Measurements from ENCODE around the gene ABCC11.

GRCh38 chr16:48123104-48123788 lies 124.1 kb downstream of the ABCC11 start:
- no peak for TF ChIP-seq POLR2A (IDR thresholded peaks at IDR 0.05; ENCODE audit: low read length)
- no peak for TF ChIP-seq KDM1A (IDR thresholded peaks at IDR 0.05; ENCODE audit: low read depth)
- peak; percentile 82 to 84; a peak in 3 of 5 replicates for TF ChIP-seq EP300 (IDR thresholded peaks at IDR 0.05)
- TF ChIP-seq ESRRA (IDR thresholded peaks at IDR 0.05; ENCODE audit: borderline replicate concordance, low read length): no peak
- peak; percentile 99 for TF ChIP-seq FOSL2 (IDR thresholded peaks at IDR 0.05)
- TF ChIP-seq FOSL2 (CRISPR knock-in tag; IDR thresholded peaks at IDR 0.05): peak; percentile 99
- TF ChIP-seq CTCF (IDR thresholded peaks at IDR 0.05): no peak
- TF ChIP-seq ZNF302 (CRISPR knock-in tag; IDR thresholded peaks at IDR 0.05): no peak
- no peak for TF ChIP-seq REST (IDR thresholded peaks at IDR 0.05)
- peak; percentile 14 to 39; a peak in 3 of 5 replicates for TF ChIP-seq RAD21 (conservative IDR thresholded peaks at IDR 0.05 in 1 of 2, IDR thresholded peaks at IDR 0.05 in 1 of 2)
- no peak for TF ChIP-seq CHD4 (IDR thresholded peaks at IDR 0.05; ENCODE audit: borderline replicate concordance)
- no peak for TF ChIP-seq ELK1 (IDR thresholded peaks at IDR 0.05; ENCODE audit: low read depth, low read length)
- TF ChIP-seq MAFK (IDR thresholded peaks at IDR 0.05; ENCODE audit: partially characterized antibody): peak; percentile 99
